Duodenal mucosa (tissue), 2 donors: Measurements from ENCODE around the gene LIN9.
"Not testable (repeated sequence)": the region's sequence is repeated elsewhere in the genome, so short reads cannot be mapped to it uniquely, and the experiment has no call there.

Source experiments
- H3K27ac ChIP-seq: one replicate; pipeline ENCODE4 v1.7.0; 2013; ENCODE audit warnings: low read depth, low read length
- H3K27me3 ChIP-seq, 2 donors: one replicate each; pipeline ENCODE4 v1.7.0; 2013; ENCODE audit warnings: low read length in 2 of 2, control low read depth in 1 of 2; ENCODE audit not compliant: insufficient read depth in 2 of 2, control insufficient read depth in 1 of 2
- H3K36me3 ChIP-seq, 2 donors: one replicate each; pipeline ENCODE4 v1.7.0; 2013; ENCODE audit warnings: low read length in 2 of 2, control low read depth in 1 of 2; ENCODE audit not compliant: insufficient read depth in 2 of 2, control insufficient read depth in 1 of 2
- H3K4me1 ChIP-seq, 2 donors: one replicate each; pipeline ENCODE4 v1.7.0; 2013; ENCODE audit warnings: low read length in 2 of 2, control low read depth in 1 of 2; ENCODE audit not compliant: insufficient read depth in 2 of 2, control insufficient read depth in 1 of 2
- H3K4me3 ChIP-seq, 2 donors: one replicate each; pipeline ENCODE4 v1.7.0; 2013; ENCODE audit warnings: low read length in 2 of 2, low read depth in 1 of 2
- H3K9ac ChIP-seq, 2 donors: one replicate each; pipeline ENCODE4 v1.7.0; 2013; ENCODE audit warnings: low read length in 2 of 2, low read depth in 1 of 2
- H3K9me3 ChIP-seq, 2 donors: one replicate each; pipeline ENCODE4 v1.7.0; 2013; ENCODE audit warnings: low read length in 2 of 2, control low read depth in 1 of 2; ENCODE audit not compliant: control insufficient read depth in 1 of 2

Gene LIN9

DNA sequence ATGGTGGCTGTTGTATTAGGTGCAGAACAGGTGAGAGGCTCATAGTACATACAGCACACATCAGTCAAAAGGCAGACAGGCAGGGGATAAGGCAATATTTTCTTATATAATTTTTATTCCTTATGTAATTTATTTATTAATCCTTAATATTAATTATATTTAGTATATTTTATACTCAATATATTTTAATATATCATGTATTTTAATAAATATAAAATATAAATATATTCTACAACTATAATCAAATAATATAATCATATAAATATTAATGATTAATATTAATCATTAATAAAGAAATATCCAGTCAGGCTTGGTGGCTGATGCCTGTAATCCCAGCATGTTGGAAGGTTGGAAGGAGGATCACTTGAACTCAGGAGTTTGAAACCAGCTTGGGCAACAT, 104.8 kb downstream of the LIN9 start:
- Histone ChIP-seq H3K9ac (no peak overlapping the region), H3K27me3 (no peaks in the 10 kb centered on the region), H3K4me1 (no peaks in the 10 kb centered on the region), H3K36me3 (no peaks in the 10 kb centered on the region), H3K9me3 (no peaks in the 10 kb centered on the region), H3K27ac (no peak overlapping the region), H3K4me3 (no peak overlapping the region)

DNA sequence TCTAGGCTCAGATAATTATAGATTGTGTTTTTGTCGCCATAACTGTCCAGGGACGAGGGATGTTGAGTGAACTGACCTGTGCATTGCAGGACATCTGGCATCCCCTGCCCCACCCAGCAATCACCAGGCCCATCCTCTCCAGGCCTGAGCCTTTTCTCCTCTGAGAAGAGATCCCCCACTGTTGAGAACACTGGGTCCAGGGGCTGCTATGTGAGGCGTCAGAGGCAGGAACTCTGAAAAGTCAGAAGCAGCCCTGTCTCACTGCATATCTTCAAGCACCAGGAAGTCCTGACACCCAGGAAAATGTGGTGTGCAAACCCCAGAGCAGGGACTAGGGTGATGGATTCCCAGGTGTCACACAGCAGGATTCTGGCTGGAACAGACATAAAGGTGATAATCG, 105.3 kb downstream of the LIN9 start:
- no peaks in the 10 kb centered on the region for H3K9me3 ChIP-seq
- H3K4me3 ChIP-seq = no peak overlapping the region
- H3K27me3 ChIP-seq = no peaks in the 10 kb centered on the region
- no peak overlapping the region for H3K27ac ChIP-seq
- no peaks in the 10 kb centered on the region for H3K36me3 ChIP-seq
- no peaks in the 10 kb centered on the region for H3K4me1 ChIP-seq
- H3K9ac ChIP-seq = no peak overlapping the region

DNA sequence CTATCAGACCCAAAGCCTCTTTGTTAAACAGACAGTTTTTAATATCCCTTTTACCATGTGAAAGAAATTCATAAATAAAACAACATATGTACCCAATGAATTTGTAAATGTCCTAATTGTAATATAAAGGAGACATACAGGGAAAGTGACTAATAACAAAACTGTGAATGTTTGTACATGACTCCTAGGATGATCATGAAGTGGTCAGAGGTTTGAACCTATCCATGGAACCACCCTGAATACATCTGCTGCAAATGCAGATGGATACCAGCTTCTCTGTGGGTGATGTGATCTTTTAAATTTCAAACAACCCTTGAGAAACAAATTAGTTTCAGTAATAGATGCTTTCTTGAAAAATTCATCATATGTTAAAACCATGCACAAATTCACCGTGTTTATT, 105.7 kb downstream of the LIN9 start:
- Histone ChIP-seq H3K9me3 (no peaks in the 10 kb centered on the region), H3K27me3 (no peaks in the 10 kb centered on the region), H3K4me3 (no peak overlapping the region), H3K36me3 (no peaks in the 10 kb centered on the region), H3K9ac (no peak overlapping the region), H3K27ac (no peak overlapping the region), H3K4me1 (no peaks in the 10 kb centered on the region)

DNA sequence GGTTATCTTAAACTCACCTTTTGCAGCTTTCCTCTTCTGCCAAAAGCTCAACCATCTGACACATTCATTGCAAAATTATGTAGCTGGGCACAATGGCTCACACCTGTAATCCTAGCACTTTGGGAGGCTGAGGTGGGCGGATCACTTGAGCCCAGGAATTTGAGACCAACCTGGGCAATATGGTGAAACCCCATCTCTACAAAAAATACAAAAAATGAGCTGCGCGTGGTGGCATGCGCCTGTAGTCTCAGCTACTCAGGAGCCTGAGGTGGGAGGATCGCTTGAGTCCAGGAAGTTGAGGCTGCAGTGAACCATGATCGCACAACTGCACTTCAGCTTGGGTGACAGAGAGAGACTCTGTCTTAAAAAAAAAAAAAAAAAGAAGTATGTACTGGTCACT, 106.3 kb downstream of the LIN9 start:
- H3K27me3 ChIP-seq, H3K27ac ChIP-seq, H3K9ac ChIP-seq, H3K4me1 ChIP-seq, H3K9me3 ChIP-seq, H3K4me3 ChIP-seq, H3K36me3 ChIP-seq: not testable (repeated sequence)

DNA sequence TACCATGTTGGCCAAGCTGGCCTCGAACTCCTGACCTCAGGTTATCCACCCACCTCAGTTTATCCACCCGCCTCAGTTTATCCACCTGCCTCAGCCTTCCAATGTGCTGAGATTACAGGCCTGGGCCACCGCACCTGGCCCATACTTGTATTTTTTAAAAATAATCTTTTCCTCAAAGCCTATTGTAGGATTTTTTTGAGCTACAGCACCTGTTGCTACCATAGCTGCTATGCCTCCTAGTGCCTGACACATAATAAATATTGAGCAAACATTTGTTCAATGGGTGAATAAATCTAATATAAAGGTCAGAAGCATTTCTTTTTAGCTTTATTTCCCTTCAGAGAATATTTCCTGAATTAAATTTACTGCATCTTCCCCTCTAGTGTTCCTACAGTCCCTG, 106.7 kb downstream of the LIN9 start:
- H3K4me3 ChIP-seq = no peak overlapping the region
- H3K9me3 ChIP-seq = no peaks in the 10 kb centered on the region
- no peak overlapping the region for H3K9ac ChIP-seq
- no peaks in the 10 kb centered on the region for H3K36me3 ChIP-seq
- H3K27me3 ChIP-seq = no peaks in the 10 kb centered on the region
- H3K4me1 ChIP-seq = no peaks in the 10 kb centered on the region
- H3K27ac ChIP-seq = no peak overlapping the region

DNA sequence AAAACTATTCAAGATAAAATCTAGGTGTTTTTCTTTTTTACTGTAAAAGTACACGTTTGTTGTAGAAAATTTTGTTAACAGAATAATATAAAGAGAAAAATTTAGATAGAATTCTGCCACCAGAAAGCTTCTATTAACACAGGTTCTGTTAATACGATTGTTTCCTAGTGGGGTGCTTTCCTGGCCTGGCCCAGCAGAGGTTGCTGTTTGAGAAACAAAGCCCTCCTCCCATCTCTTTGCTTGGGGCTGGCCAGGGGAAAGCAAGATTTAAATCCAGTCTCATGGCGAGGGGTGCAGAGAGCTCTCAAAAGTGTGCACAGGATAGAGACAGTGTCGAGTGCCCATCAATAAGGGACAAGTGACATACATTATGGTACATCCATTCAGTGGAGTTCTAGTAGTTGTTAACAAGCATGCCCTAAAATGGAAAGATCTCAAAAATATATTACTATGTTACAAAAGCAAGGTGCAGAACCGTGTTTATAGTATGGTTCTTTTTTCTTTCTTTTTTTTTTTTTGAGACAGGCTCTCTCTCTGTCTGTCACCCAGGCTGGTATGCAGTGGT, 107.9 kb downstream of the LIN9 start:
- no peaks in the 10 kb centered on the region for H3K4me1 ChIP-seq
- H3K27me3 ChIP-seq = no peaks in the 10 kb centered on the region
- H3K9me3 ChIP-seq = no peaks in the 10 kb centered on the region
- H3K36me3 ChIP-seq = no peaks in the 10 kb centered on the region
- no peak overlapping the region for H3K9ac ChIP-seq
- no peak overlapping the region for H3K27ac ChIP-seq
- H3K4me3 ChIP-seq = no peak overlapping the region

DNA sequence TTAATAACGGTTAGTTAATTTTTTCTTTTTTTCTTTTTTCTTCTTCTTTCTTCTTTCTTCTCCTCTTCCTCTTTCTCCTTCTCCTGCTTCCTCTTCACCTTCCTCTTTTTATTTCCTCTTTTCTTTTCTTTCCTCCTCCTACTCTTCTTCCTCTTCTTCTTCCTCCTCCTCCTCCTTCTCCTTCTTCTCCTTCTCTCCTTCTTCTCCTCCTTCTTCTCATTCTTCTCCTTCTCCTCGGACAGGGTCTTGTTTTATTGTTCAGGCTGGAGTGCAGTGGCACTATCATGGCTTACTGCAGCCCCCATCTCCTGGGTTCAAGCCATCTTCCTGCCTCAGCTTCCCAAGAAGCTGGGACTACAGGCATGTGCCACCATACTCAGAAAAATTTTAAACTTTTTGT, 109.0 kb downstream of the LIN9 start:
- Histone ChIP-seq H3K27me3 (no peaks in the 10 kb centered on the region), H3K9ac (no peak overlapping the region), H3K9me3 (no peaks in the 10 kb centered on the region), H3K36me3 (no peaks in the 10 kb centered on the region), H3K4me3 (no peak overlapping the region), H3K27ac (no peak overlapping the region), H3K4me1 (no peaks in the 10 kb centered on the region)

DNA sequence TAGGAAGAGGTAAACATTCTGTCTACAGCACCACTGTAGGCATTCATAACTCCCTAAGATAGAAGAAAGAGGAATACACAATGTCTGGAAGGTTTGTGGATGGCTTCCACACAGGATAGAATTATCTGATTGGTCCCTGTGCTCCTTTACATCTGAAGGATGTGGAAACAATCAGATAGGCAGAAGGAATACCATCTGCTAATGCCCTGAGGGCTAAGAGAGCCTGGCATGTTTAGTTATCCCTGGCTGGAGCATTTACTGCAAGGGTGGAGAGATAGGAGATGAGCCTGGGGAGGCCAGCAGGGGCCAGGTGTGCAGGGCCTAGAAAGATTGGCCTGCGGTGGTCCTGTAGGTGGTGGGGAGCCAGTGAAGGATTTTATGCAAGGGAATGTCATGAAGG, 113.8 kb downstream of the LIN9 start:
- Histone ChIP-seq H3K27me3 (no peaks in the 10 kb centered on the region), H3K9ac (no peak overlapping the region), H3K4me1 (no peaks in the 10 kb centered on the region), H3K36me3 (no peaks in the 10 kb centered on the region), H3K9me3 (no peaks in the 10 kb centered on the region), H3K4me3 (no peak overlapping the region), H3K27ac (no peak overlapping the region)

DNA sequence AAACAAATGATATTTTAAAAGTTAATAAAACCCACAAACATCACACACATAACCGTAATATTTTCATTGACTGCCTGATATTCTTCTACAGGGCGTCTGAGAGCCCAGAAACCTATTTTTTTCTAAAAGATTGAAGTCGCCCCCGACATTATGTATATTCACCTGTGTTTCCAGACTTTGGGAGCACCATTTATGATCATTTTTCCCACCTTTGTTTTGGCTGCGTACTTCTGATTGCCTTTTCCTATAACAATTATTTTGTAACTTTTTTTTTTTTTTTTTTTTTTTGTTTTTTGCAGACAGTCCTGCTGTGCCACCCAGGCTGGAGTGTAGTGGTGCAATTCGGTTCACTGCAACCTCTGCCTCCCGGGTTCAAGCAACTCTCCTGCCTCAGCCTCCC, 121.6 kb downstream of the LIN9 start:
- no peak overlapping the region for H3K27ac ChIP-seq
- H3K9ac ChIP-seq = peak overlapping the region in 1 of 2 donors; percentile 97
- H3K27me3 ChIP-seq = no peaks in the 10 kb centered on the region
- H3K4me3 ChIP-seq = peak overlapping the region; percentile 93 to 96
- H3K36me3 ChIP-seq = no peaks in the 10 kb centered on the region
- peaks cover 20 to 22% of the 10 kb centered on the region in 2 donors for H3K4me1 ChIP-seq
- H3K9me3 ChIP-seq = no peaks in the 10 kb centered on the region

DNA sequence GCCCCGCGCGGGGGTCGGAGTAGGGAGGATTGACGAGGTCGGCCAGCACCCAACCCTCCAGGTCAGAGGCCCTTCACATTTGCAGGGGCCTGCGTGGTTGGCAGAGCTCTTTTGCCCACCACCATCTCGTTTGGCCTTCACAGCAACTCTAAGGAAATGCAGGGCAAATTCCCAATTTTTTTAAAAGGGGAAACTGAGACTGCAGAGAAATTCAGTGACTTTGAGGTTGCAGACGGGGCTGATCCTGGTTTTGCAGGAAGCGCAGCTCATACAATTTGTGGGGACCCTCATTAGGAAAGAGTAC, 122.0 kb downstream of the LIN9 start:
- Histone ChIP-seq H3K9ac (peak overlapping the region; percentile 86 to 97), H3K27me3 (no peaks in the 10 kb centered on the region), H3K9me3 (no peaks in the 10 kb centered on the region), H3K4me3 (peak overlapping the region; percentile 93 to 96), H3K27ac (peak overlapping the region; percentile 96), H3K36me3 (no peaks in the 10 kb centered on the region), H3K4me1 (peaks cover 25 to 26% of the 10 kb centered on the region in 2 donors)
